ENCODE data around the gene ISCU.

ISCU gene

GRCh38 chr12:108518101-108518715, 44.2 kb upstream of the ISCU start:
- Histone ChIP-seq H3K36me3 (ENCODE audit: insufficient read depth, insufficient read length, low read length) (peaks cover 65% of the 10 kb centered on the region), H3K27me3 (ENCODE audit: insufficient read depth, insufficient read length) (no peaks in the 10 kb centered on the region), H3K9ac (ENCODE audit: insufficient read length, low read depth) (no peak overlapping the region), H3K9me3 (ENCODE audit: insufficient read depth, low read length) (no peaks in the 10 kb centered on the region), H3K4me1 (ENCODE audit: insufficient read depth, insufficient read length) (peaks cover 2% of the 10 kb centered on the region), H3K4me3 (ENCODE audit: insufficient read length, low read depth) (no peak overlapping the region)
- DNase-seq (ENCODE audit: low read depth, low spot score): no peak
- TF ChIP-seq YY1 (IDR thresholded peaks at IDR 0.05; ENCODE audit: insufficient read depth, insufficient read length) (no peak), SUZ12 (IDR thresholded peaks at IDR 0.05; ENCODE audit: extremely low read depth, insufficient read depth, insufficient read length) (no peak), ZNF274 (IDR thresholded peaks at IDR 0.05; ENCODE audit: low read depth, low read length) (no peak)

GRCh38 chr12:108518716-108519496, 43.5 kb upstream of the ISCU start:
- H3K27me3 ChIP-seq (ENCODE audit: insufficient read depth, insufficient read length): no peaks in the 10 kb centered on the region
- no peak overlapping the region for H3K9ac ChIP-seq (ENCODE audit: insufficient read length, low read depth)

DNA sequence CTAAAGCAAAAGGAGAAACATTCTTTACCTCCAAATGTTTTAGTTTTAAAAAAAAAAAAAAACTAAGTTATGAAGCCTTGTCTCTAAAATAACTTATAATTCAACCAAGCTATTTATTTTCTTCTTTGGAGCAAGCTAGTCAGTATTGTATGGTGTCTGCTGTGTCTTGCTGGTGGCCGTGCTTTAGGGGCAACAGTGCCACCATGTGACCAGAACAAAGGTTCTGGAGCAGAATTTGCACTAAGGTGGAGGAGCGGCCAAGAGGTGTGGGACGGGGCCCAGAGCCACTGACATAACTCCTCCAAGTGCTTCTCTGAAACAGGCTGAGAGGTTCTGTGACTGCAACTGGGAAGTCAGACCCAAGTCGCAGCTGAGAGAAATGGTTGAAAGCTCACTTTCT, 42.8 kb upstream of the ISCU start:
- no peak overlapping the region for H3K4me3 ChIP-seq (ENCODE audit: insufficient read length, low read depth)
- no peak for DNase-seq (ENCODE audit: low read depth, low spot score)
- TF ChIP-seq SUZ12 (IDR thresholded peaks at IDR 0.05; ENCODE audit: extremely low read depth, insufficient read depth, insufficient read length) (no peak), ZNF274 (IDR thresholded peaks at IDR 0.05; ENCODE audit: low read depth, low read length) (no peak), YY1 (IDR thresholded peaks at IDR 0.05; ENCODE audit: insufficient read depth, insufficient read length) (no peak)
- H3K36me3 ChIP-seq (ENCODE audit: insufficient read depth, insufficient read length, low read length): peaks cover 79% of the 10 kb centered on the region
- no peak overlapping the region for H3K9ac ChIP-seq (ENCODE audit: insufficient read length, low read depth)
- H3K4me1 ChIP-seq (ENCODE audit: insufficient read depth, insufficient read length): peaks cover 2% of the 10 kb centered on the region
- H3K27me3 ChIP-seq (ENCODE audit: insufficient read depth, insufficient read length): no peaks in the 10 kb centered on the region
- H3K9me3 ChIP-seq (ENCODE audit: insufficient read depth, low read length): no peaks in the 10 kb centered on the region

More at GRCh38 chr12:108518716-108519496, 43.5 kb upstream of the ISCU start:
- peaks cover 2% of the 10 kb centered on the region for H3K4me1 ChIP-seq (ENCODE audit: insufficient read depth, insufficient read length)
- DNase-seq (ENCODE audit: low read depth, low spot score): no peak
- TF ChIP-seq ZNF274 (IDR thresholded peaks at IDR 0.05; ENCODE audit: low read depth, low read length) (no peak), YY1 (IDR thresholded peaks at IDR 0.05; ENCODE audit: insufficient read depth, insufficient read length) (no peak), SUZ12 (IDR thresholded peaks at IDR 0.05; ENCODE audit: extremely low read depth, insufficient read depth, insufficient read length) (no peak)
- no peaks in the 10 kb centered on the region for H3K9me3 ChIP-seq (ENCODE audit: insufficient read depth, low read length)
- H3K36me3 ChIP-seq (ENCODE audit: insufficient read depth, insufficient read length, low read length): peaks cover 72% of the 10 kb centered on the region
- H3K4me3 ChIP-seq (ENCODE audit: insufficient read length, low read depth): no peak overlapping the region

DNA sequence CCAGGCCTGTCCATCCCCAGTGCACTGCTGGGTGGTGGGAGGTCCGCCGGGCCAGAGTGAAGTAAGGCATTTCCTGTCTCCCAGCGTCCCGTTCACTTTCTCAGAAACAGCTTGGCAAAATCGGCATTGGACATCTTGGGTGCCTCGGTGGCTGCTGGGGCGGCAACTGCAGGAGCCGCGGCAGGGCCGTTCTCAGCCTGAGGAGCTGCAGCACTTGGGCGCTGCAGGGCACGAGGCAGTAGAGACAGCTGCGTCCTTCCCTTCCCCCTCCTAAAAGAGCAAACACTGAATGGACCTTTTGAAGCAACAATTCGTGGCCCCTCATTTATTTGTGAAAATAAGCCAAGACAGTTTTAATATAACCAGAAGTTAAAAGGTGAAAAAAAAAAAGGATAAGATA, 39.0 kb upstream of the ISCU start:
- DNase-seq (ENCODE audit: low read depth, low spot score): no peak
- H3K36me3 ChIP-seq (ENCODE audit: insufficient read depth, insufficient read length, low read length): peaks cover 100% of the 10 kb centered on the region

DNA sequence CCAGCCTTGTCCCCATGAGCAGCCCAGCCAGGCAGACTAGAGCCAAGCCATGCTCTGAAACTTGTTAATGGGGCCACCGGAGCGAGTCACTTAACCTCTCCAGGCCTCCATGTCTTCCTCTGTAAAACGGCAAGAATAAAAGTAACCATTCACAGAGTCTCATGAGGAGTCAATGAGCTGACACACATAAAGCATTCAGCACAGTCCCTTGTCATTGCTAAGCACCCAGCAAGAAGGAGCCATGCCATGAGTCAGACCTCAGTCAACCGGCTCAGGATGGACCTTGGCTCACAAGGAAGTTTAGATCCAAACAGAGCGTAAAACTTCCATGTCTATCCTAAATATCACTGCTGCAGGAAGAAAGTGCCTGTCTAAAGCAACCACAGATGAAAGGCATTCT, 36.7 kb upstream of the ISCU start:
- DNase-seq (ENCODE audit: low read depth, low spot score): no peak
- Histone ChIP-seq H3K4me3 (ENCODE audit: insufficient read length, low read depth) (no peak overlapping the region), H3K9ac (ENCODE audit: insufficient read length, low read depth) (no peak overlapping the region), H3K9me3 (ENCODE audit: insufficient read depth, low read length) (no peaks in the 10 kb centered on the region), H3K27me3 (ENCODE audit: insufficient read depth, insufficient read length) (no peaks in the 10 kb centered on the region), H3K36me3 (ENCODE audit: insufficient read depth, insufficient read length, low read length) (peaks cover 99% of the 10 kb centered on the region), H3K4me1 (ENCODE audit: insufficient read depth, insufficient read length) (no peaks in the 10 kb centered on the region)
- TF ChIP-seq SUZ12 (IDR thresholded peaks at IDR 0.05; ENCODE audit: extremely low read depth, insufficient read depth, insufficient read length) (no peak), ZNF274 (IDR thresholded peaks at IDR 0.05; ENCODE audit: low read depth, low read length) (no peak), YY1 (IDR thresholded peaks at IDR 0.05; ENCODE audit: insufficient read depth, insufficient read length) (no peak)

More for the DNA sequence above, 39.0 kb upstream of the ISCU start:
- Histone ChIP-seq H3K27me3 (ENCODE audit: insufficient read depth, insufficient read length) (no peaks in the 10 kb centered on the region), H3K9ac (ENCODE audit: insufficient read length, low read depth) (no peak overlapping the region), H3K4me3 (ENCODE audit: insufficient read length, low read depth) (no peak overlapping the region), H3K4me1 (ENCODE audit: insufficient read depth, insufficient read length) (no peaks in the 10 kb centered on the region), H3K9me3 (ENCODE audit: insufficient read depth, low read length) (no peaks in the 10 kb centered on the region)
- TF ChIP-seq SUZ12 (IDR thresholded peaks at IDR 0.05; ENCODE audit: extremely low read depth, insufficient read depth, insufficient read length): no peak
- TF ChIP-seq YY1 (IDR thresholded peaks at IDR 0.05; ENCODE audit: insufficient read depth, insufficient read length): no peak
- TF ChIP-seq ZNF274 (IDR thresholded peaks at IDR 0.05; ENCODE audit: low read depth, low read length): no peak

DNA sequence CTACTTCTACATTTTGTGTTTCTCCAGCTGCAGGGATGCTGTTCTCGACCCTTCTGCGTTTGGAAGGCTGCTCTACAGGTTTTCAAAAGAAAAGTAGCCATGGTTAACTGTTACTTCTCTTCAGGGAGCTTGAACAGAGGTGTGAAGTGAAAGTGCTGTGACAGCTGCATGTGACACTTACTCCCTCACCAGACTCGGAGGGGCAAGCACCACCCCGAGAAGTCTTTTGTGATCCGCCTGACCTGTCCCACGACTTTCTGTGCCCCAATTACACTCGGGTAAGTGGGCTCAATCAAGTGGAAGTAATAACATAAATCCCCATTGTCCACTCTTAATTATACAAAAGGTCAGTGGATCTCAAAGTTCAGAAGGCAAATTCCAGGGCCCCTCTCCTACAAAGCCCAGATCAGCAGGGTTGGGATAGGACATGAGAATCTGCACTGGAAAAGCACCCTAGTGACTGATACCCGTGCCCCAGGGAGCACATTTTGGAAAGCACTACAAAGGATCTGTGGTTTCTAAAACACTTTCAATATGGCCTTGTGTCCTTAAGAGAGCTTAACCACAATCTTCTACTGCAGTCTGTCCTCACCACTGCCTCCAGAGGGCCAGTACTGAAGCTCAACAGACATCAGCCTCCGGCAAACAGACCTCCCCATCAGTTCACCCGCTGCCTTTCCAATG, 35.8 kb upstream of the ISCU start:
- TF ChIP-seq ZNF274 (IDR thresholded peaks at IDR 0.05; ENCODE audit: low read depth, low read length): no peak
- TF ChIP-seq YY1 (IDR thresholded peaks at IDR 0.05; ENCODE audit: insufficient read depth, insufficient read length): no peak
- TF ChIP-seq SUZ12 (IDR thresholded peaks at IDR 0.05; ENCODE audit: extremely low read depth, insufficient read depth, insufficient read length): no peak
- Histone ChIP-seq H3K27me3 (ENCODE audit: insufficient read depth, insufficient read length) (no peaks in the 10 kb centered on the region), H3K9me3 (ENCODE audit: insufficient read depth, low read length) (no peaks in the 10 kb centered on the region), H3K4me3 (ENCODE audit: insufficient read length, low read depth) (no peak overlapping the region), H3K36me3 (ENCODE audit: insufficient read depth, insufficient read length, low read length) (peaks cover 99% of the 10 kb centered on the region), H3K4me1 (ENCODE audit: insufficient read depth, insufficient read length) (no peaks in the 10 kb centered on the region), H3K9ac (ENCODE audit: insufficient read length, low read depth) (no peak overlapping the region)
- DNase-seq (ENCODE audit: low read depth, low spot score): no peak

DNA sequence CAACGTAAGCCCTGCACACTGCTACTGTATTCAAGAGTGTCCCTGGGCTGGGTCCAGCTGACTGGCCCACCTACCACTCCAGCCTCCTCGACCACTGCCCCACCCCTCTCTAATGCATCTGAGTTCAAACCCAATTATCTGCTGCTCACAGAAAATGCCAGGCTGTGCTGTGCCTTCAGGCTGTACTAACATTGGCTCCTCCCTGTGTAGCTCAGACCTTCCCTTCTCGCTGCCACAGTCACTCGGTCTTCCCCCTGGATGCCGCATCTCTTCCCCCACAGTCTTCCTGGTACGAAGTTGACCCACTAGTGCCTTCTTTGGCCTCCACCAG, 35.3 kb upstream of the ISCU start:
- H3K36me3 ChIP-seq (ENCODE audit: insufficient read depth, insufficient read length, low read length): peaks cover 99% of the 10 kb centered on the region
- no peak overlapping the region for H3K4me3 ChIP-seq (ENCODE audit: insufficient read length, low read depth)
- no peak for DNase-seq (ENCODE audit: low read depth, low spot score)
- no peak for TF ChIP-seq ZNF274 (IDR thresholded peaks at IDR 0.05; ENCODE audit: low read depth, low read length)
- TF ChIP-seq SUZ12 (IDR thresholded peaks at IDR 0.05; ENCODE audit: extremely low read depth, insufficient read depth, insufficient read length): no peak
- TF ChIP-seq YY1 (IDR thresholded peaks at IDR 0.05; ENCODE audit: insufficient read depth, insufficient read length): no peak
- H3K4me1 ChIP-seq (ENCODE audit: insufficient read depth, insufficient read length): no peaks in the 10 kb centered on the region
- H3K27me3 ChIP-seq (ENCODE audit: insufficient read depth, insufficient read length): no peaks in the 10 kb centered on the region
- H3K9me3 ChIP-seq (ENCODE audit: insufficient read depth, low read length): no peaks in the 10 kb centered on the region
- H3K9ac ChIP-seq (ENCODE audit: insufficient read length, low read depth): no peak overlapping the region

Measured in NT2/D1 (cell line).